H1 (cell line): ENCODE data around the gene PAGE4. TPM values are rescaled to one million over a fixed set of nuclear protein-coding genes. Genes with fewer than 3 reads are reported as not detected.

Experiments
- CTCF ChIA-PET: fragments of 300-600 bp; sonication (Branson Sonifier 250); formaldehyde crosslinking; loops from one replicate; lab custom pipeline; 2021; ENCODE audit not compliant: partially characterized antibody; lab: Charles Lee
- POLR2A ChIA-PET: fragments of 300-600 bp; sonication (Branson Sonifier 250); formaldehyde crosslinking; loops from one replicate; lab custom pipeline; 2021; ENCODE audit warnings: inconsistent platforms; ENCODE audit not compliant: partially characterized antibody; lab: Charles Lee
- DNase-seq, 2 experiments: peaks; one replicate each; pipeline versions ENCODE4 v3.0.0 to v3.0.0-alpha.2; 2010 to 2022; ENCODE audit warnings: low spot score in 2 of 2, low read depth in 1 of 2, mixed read lengths in 1 of 2
- FAIRE-seq: peaks from 2 replicates; lab custom pipeline; 2011; peaks lifted over from hg19 to GRCh38; lab: Jason Lieb, UNC
- H2AFZ ChIP-seq: 2 replicates; pipeline ENCODE4 v1.8.1; 2012; ENCODE audit warnings: low read length, inconsistent platforms
- H2AK5ac ChIP-seq: 2 replicates; pipeline ENCODE4 v1.6.1; 2013; ENCODE audit warnings: low read depth, low read length
- H2BK120ac ChIP-seq: replicated peaks from 2 replicates; pipeline ENCODE3; 2013; ENCODE audit warnings: low read depth, low read length, inconsistent platforms
- H2BK12ac ChIP-seq: 2 replicates; pipeline ENCODE4 v1.6.1; 2013; ENCODE audit warnings: low read depth, low read length
- H2BK15ac ChIP-seq: 2 replicates; pipeline ENCODE4 v1.6.1; 2013; ENCODE audit warnings: low read length
- H2BK20ac ChIP-seq: 2 replicates; pipeline ENCODE4 v1.6.1; 2013; ENCODE audit warnings: low read length
- H2BK5ac ChIP-seq: 2 replicates; pipeline ENCODE4 v1.6.1; 2013; ENCODE audit warnings: low read depth, low read length
- H3K14ac ChIP-seq: 2 replicates; pipeline ENCODE4 v1.6.1; 2013; ENCODE audit warnings: inconsistent platforms; ENCODE audit not compliant: insufficient read length
- H3K18ac ChIP-seq: 2 replicates; pipeline ENCODE4 v1.6.1; 2013; ENCODE audit warnings: low read length; ENCODE audit errors: extremely low read depth
- H3K23ac ChIP-seq: 2 replicates; pipeline ENCODE4 v1.6.1; 2013; ENCODE audit warnings: inconsistent platforms; ENCODE audit not compliant: insufficient read length
- H3K23me2 ChIP-seq: 2 replicates; pipeline ENCODE4 v1.6.1; 2013; ENCODE audit warnings: low read depth, low read length
- H3K27ac ChIP-seq: 2 replicates; pipeline ENCODE4 v1.6.1; 2011; ENCODE audit warnings: low read depth, low read length, inconsistent platforms
- H3K27me3 ChIP-seq, 4 experiments: replicated peaks in 1 of 4; 1 replicate in 1 of 4; 2 replicates in 3 of 4; pipeline versions ENCODE4 v1.6.1 to v1.8.1; 2011 to 2013; ENCODE audit warnings: low read length in 3 of 4, mild to moderate bottlenecking in 3 of 4, inconsistent platforms in 2 of 4, mixed read lengths in 2 of 4, moderate library complexity in 1 of 4; ENCODE audit not compliant: control insufficient read depth in 3 of 4, insufficient read depth in 3 of 4; ENCODE audit errors: extremely low read depth in 1 of 4
- H3K36me3 ChIP-seq, 4 experiments: 2 replicates each; pipeline versions ENCODE4 v1.6.1 to v1.8.1; 2011 to 2013; ENCODE audit warnings: mild to moderate bottlenecking in 4 of 4, low read length in 3 of 4, moderate library complexity in 2 of 4, control low read depth in 1 of 4, inconsistent platforms in 1 of 4; ENCODE audit not compliant: insufficient read depth in 4 of 4, control insufficient read depth in 2 of 4
- H3K4ac ChIP-seq: replicated peaks from 2 replicates; pipeline ENCODE3; 2013; ENCODE audit warnings: low read length, low read depth, mixed read lengths, inconsistent platforms; ENCODE audit not compliant: insufficient read length
- H3K4me1 ChIP-seq, 4 experiments: replicated peaks in 1 of 4; 1 replicate in 1 of 4; 2 replicates in 3 of 4; pipeline versions ENCODE4 v1.6.1 to v1.8.1; 2011 to 2013; ENCODE audit warnings: low read length in 3 of 4, inconsistent platforms in 2 of 4, mixed read lengths in 1 of 4; ENCODE audit not compliant: insufficient read depth in 4 of 4, control insufficient read depth in 3 of 4
- H3K4me2 ChIP-seq, 2 experiments: 2 replicates each; pipeline versions ENCODE4 v1.6.1 to v1.8.1; 2011 to 2013; ENCODE audit warnings: low read depth in 2 of 2, low read length in 2 of 2, control low read depth in 1 of 2, inconsistent platforms in 1 of 2, mild to moderate bottlenecking in 1 of 2; ENCODE audit not compliant: insufficient read depth in 1 of 2
- H3K4me3 ChIP-seq, 4 experiments: fragments of 200-600, 300-600 bp in 1 of 4; sonication (generic), shearing (Covaris generic), sonication (Bioruptor Twin) in 1 of 4; 2 replicates each; pipeline versions ENCODE4 v1.5.1 to v1.8.1; 2011 to 2016; ENCODE audit warnings: low read length in 4 of 4, low read depth in 3 of 4, control low read depth in 2 of 4, inconsistent platforms in 2 of 4, mild to moderate bottlenecking in 2 of 4, mixed read lengths in 1 of 4, moderate library complexity in 1 of 4; ENCODE audit not compliant: insufficient read depth in 2 of 4; ENCODE audit errors: extremely low read depth in 1 of 4
- H3K56ac ChIP-seq: replicated peaks from 2 replicates; pipeline ENCODE3; 2013; ENCODE audit warnings: low read depth, mild to moderate bottlenecking, mixed read lengths, low read length, inconsistent platforms; ENCODE audit not compliant: insufficient read length
- H3K79me1 ChIP-seq: 2 replicates; pipeline ENCODE4 v1.6.1; 2013; ENCODE audit warnings: low read depth, low read length, control low read depth
- H3K79me2 ChIP-seq, 2 experiments: 2 replicates each; pipeline versions ENCODE4 v1.6.1 to v1.8.1; 2012 to 2013; ENCODE audit warnings: low read length in 2 of 2, mild to moderate bottlenecking in 2 of 2, inconsistent platforms in 1 of 2; ENCODE audit not compliant: insufficient read depth in 2 of 2, control insufficient read depth in 1 of 2
- H3K9ac ChIP-seq, 4 experiments: replicated peaks in 1 of 4; 1 replicate in 1 of 4; 2 replicates in 3 of 4; pipeline versions ENCODE4 v1.6.1 to v1.8.1; 2011 to 2013; ENCODE audit warnings: low read depth in 3 of 4, low read length in 3 of 4, control low read depth in 2 of 4, mild to moderate bottlenecking in 2 of 4, moderate library complexity in 2 of 4, inconsistent platforms in 1 of 4; ENCODE audit errors: extremely low read depth in 1 of 4
- H3K9me3 ChIP-seq, 2 experiments: 2 replicates each; pipeline versions ENCODE4 v1.6.1 to v1.8.1; 2012 to 2013; ENCODE audit warnings: mild to moderate bottlenecking in 2 of 2, moderate library complexity in 2 of 2, control low read depth in 1 of 2, inconsistent platforms in 1 of 2, low read depth in 1 of 2, low read length in 1 of 2, mixed read lengths in 1 of 2; ENCODE audit not compliant: insufficient read depth in 2 of 2
- H4K20me1 ChIP-seq, 2 experiments: replicated peaks in 1 of 2; 2 replicates each; pipeline versions ENCODE3 to v1.8.1; 2011 to 2013; ENCODE audit warnings: inconsistent platforms in 2 of 2, low read length in 2 of 2, mild to moderate bottlenecking in 1 of 2; ENCODE audit not compliant: insufficient read depth in 2 of 2, control insufficient read depth in 1 of 2
- H4K5ac ChIP-seq: 2 replicates; pipeline ENCODE4 v1.6.1; 2013; ENCODE audit warnings: low read length, low read depth, mixed read lengths, inconsistent platforms; ENCODE audit not compliant: insufficient read length
- H4K8ac ChIP-seq: 2 replicates; pipeline ENCODE4 v1.8.0; 2013; ENCODE audit warnings: mild to moderate bottlenecking, moderate library complexity, low read length, inconsistent platforms; ENCODE audit not compliant: insufficient read depth; ENCODE audit errors: extremely low read depth
- H4K91ac ChIP-seq: replicated peaks from 2 replicates; pipeline ENCODE3; 2013; ENCODE audit warnings: low read length, mixed read lengths, inconsistent platforms; ENCODE audit not compliant: insufficient read length
- BACH1 ChIP-seq: IDR thresholded peaks from 2 replicates; pipeline ENCODE4 v1.6.1; 2012; ENCODE audit warnings: low read length, improper control_type of control experiment
- BCL11A ChIP-seq, 2 experiments: IDR thresholded peaks; one replicate each; pipeline ENCODE4 v1.6.1; 2011; ENCODE audit warnings: low read depth in 2 of 2, low read length in 2 of 2, mild to moderate bottlenecking in 2 of 2
- BRCA1 ChIP-seq: IDR thresholded peaks from 2 replicates; pipeline ENCODE4 v1.6.1; 2012; ENCODE audit warnings: low read depth, low read length, improper control_type of control experiment
- HDAC2 ChIP-seq, 2 experiments: fragments of 300-600 bp in 1 of 2; sonication (generic) in 1 of 2; IDR thresholded peaks; 2 replicates each; pipeline ENCODE4 v1.6.1; 2011 to 2012; ENCODE audit warnings: low read depth in 2 of 2, low read length in 2 of 2, mild to moderate bottlenecking in 2 of 2, moderate library complexity in 2 of 2, borderline replicate concordance in 1 of 2, inconsistent platforms in 1 of 2
- HDAC6 ChIP-seq: IDR thresholded peaks from one replicate; pipeline ENCODE4 v1.7.1; 2012; ENCODE audit warnings: low read depth, mild to moderate bottlenecking, inconsistent platforms, low read length, moderate library complexity
- KDM5A ChIP-seq: fragments of 200-600 bp; IDR thresholded peaks from 2 replicates; pipeline ENCODE4 v1.7.1; 2012; ENCODE audit warnings: mild to moderate bottlenecking, low read length, inconsistent platforms, mixed read lengths
- NRF1 ChIP-seq: IDR thresholded peaks from 2 replicates; pipeline ENCODE4 v1.6.1; 2011; ENCODE audit warnings: mild to moderate bottlenecking, low read depth, low read length, improper control_type of control experiment
- PHF8 ChIP-seq: fragments of 200-600 bp; sonication (generic); conservative IDR thresholded peaks from 2 replicates; pipeline ENCODE4 v1.7.1; 2012; ENCODE audit warnings: low read depth, mild to moderate bottlenecking, inconsistent platforms, low read length, moderate library complexity
- RBBP5 ChIP-seq: IDR thresholded peaks from 2 replicates; pipeline ENCODE4 v1.7.1; 2012; ENCODE audit warnings: low read depth, mild to moderate bottlenecking, inconsistent platforms, low read length, moderate library complexity, borderline replicate concordance
- RNF2 ChIP-seq: fragments of 200-900, 300-1000 bp; sonication (generic); IDR thresholded peaks from 2 replicates; pipeline ENCODE4 v1.7.1; 2016; ENCODE audit warnings: borderline replicate concordance, low read depth, mild to moderate bottlenecking, antibody characterized with exemption, low read length; ENCODE audit not compliant: poor library complexity, severe bottlenecking; ENCODE audit errors: missing control alignments
- SIN3A ChIP-seq, 2 experiments: IDR thresholded peaks in 1 of 2; conservative IDR thresholded peaks in 1 of 2; 2 replicates each; pipeline ENCODE4 v1.6.1; 2011 to 2012; ENCODE audit warnings: low read length in 2 of 2, improper control_type of control experiment in 1 of 2, low read depth in 1 of 2, mild to moderate bottlenecking in 1 of 2
- SIRT6 ChIP-seq: IDR thresholded peaks from one replicate; pipeline ENCODE4 v1.7.1; 2012; ENCODE audit warnings: low read length, inconsistent platforms
- SP2 ChIP-seq: IDR thresholded peaks from 2 replicates; pipeline ENCODE4 v1.6.1; 2012; ENCODE audit warnings: mild to moderate bottlenecking, low read length, inconsistent platforms
- WGBS, 2 experiments: shearing (Covaris generic) in 1 of 2; methylation state at CpG; one replicate each; pipeline versions ENCODE4 v1.1.6 to v1.1.7; 2013 to 2015; ENCODE audit warnings: low lambda C conversion rate in 2 of 2, mixed read lengths in 2 of 2, inconsistent platforms in 1 of 2, low coverage in 1 of 2, missing lambda C conversion rate in 1 of 2; ENCODE audit not compliant: insufficient replicate concordance in 2 of 2, insufficient coverage in 1 of 2, insufficient read length in 1 of 2; ENCODE audit errors: extremely low coverage in 1 of 2, missing lambda C conversion rate in 1 of 2; 5-methylcytosine and 5-hydroxymethylcytosine counted together
- polyA plus RNA-seq, 7 experiments: library from polyadenylated mRNA; depleted of rRNA in 3 of 7; stranded (reverse) in 5 of 7; unstranded in 2 of 7; fragments of >200 nt in 5 of 7; fragments of 200-250 nt in 2 of 7; gene quantifications; 1 replicate in 5 of 7; 2 replicates in 1 of 7; 4 replicates in 1 of 7; pipeline versions ENCODE4 v1.2.1 to v1.2.3, GENCODE V29; 2011 to 2013; ENCODE audit warnings: missing spikeins in 2 of 7, mixed read lengths in 2 of 7
- total RNA-seq: library from RNA; stranded (reverse); fragmentation: NEBNext Ultra II Directional; extraction: Animal tissue kit (Norgen Biotek cat#: 25700); gene quantifications from 2 replicates; pipeline ENCODE4 v1.2.1, GENCODE V29; 2021
- TF ChIP-seq, protein P1 (sequence below): IDR thresholded peaks from 2 replicates; pipeline ENCODE4 v1.6.1; 2012; ENCODE audit warnings: inconsistent platforms

PAGE4 gene
- total and polyA plus RNA-seq, 2 of the 8 experiments (the other 6 are each of a cell fraction or from before 2014, with no cell fraction given) = 0.53 TPM; not detected in 1

DNA sequence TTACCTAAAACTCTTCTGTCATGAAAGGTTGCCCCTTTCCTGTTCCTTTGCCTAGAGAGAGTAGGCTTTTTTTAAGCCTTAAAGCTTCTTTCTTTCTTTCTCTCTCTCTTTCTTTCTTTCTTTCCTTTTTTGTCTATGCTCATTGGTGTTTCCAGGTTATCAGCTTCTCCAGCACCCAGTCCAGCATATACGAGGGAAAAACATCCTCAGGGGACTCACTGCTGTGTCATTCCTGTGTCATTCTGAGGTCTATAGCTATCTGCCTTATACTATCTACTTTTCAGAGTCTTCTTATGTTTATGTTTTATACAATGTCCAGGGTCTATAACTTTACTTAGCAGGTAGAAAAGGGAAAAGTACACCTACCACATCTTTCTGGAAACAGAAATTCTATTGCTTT lies 39.6 kb downstream of the PAGE4 start:
- no peaks in the 10 kb centered on the region for H3K27me3 ChIP-seq
- no peaks in the 10 kb centered on the region for H3K23me2 ChIP-seq
- no peak overlapping the region for H4K91ac ChIP-seq
- no peak for DNase-seq
- H2BK120ac ChIP-seq = no peak overlapping the region
- 100% methylated on average over 1 of the region's 1 CpG; no CpG with 5 or more reads in 1 of the 2 experiments for WGBS, 2 experiments
- no peak overlapping the region for H3K4ac ChIP-seq
- ChIA-PET CTCF (interaction anchor here (3.0 kb wide), 1 partner anchor 10 kb away, joined by 11 read pairs; the partner anchor contains the start of gene USP27X), POLR2A (no interaction called here)
- no peak overlapping the region for H2BK12ac ChIP-seq
- no peak for FAIRE-seq
- no peak overlapping the region for H4K8ac ChIP-seq
- H3K4me2 ChIP-seq = no peak overlapping the region
- no peak overlapping the region for H3K56ac ChIP-seq
- no peaks in the 10 kb centered on the region for H4K20me1 ChIP-seq
- H3K4me1 ChIP-seq = no peaks in the 10 kb centered on the region
- no peaks in the 10 kb centered on the region for H3K36me3 ChIP-seq
- no peaks in the 10 kb centered on the region for H3K9me3 ChIP-seq
- H2BK15ac ChIP-seq = no peak overlapping the region
- H3K79me1 ChIP-seq = no peaks in the 10 kb centered on the region
- no peak overlapping the region for H3K9ac ChIP-seq
- no peak overlapping the region for H2BK5ac ChIP-seq
- H3K18ac ChIP-seq = no peak overlapping the region
- no peak overlapping the region for H2AFZ ChIP-seq
- no peak overlapping the region for H2BK20ac ChIP-seq
- no peak overlapping the region for H4K5ac ChIP-seq
- no peak overlapping the region for H3K14ac ChIP-seq
- no peak overlapping the region for H2AK5ac ChIP-seq
- H3K79me2 ChIP-seq = no peaks in the 10 kb centered on the region
- H3K4me3 ChIP-seq = no peak overlapping the region
- H3K27ac ChIP-seq = no peak overlapping the region
- H3K23ac ChIP-seq = no peak overlapping the region
- TF ChIP-seq RNF2 (no peak), RBBP5 (no peak), HDAC6 (no peak), BRCA1 (no peak), NRF1 (no peak), KDM5A (no peak), SIN3A (conservative IDR thresholded peaks at IDR 0.05 in 1 of 2, IDR thresholded peaks at IDR 0.05 in 1 of 2; ENCODE audit: low read depth in 1 of 2, low read length in 2 of 2) (no peak), HDAC2 (IDR thresholded peaks at IDR 0.05; ENCODE audit: borderline replicate concordance in 1 of 2, low read depth in 2 of 2, low read length in 2 of 2) (no peak), SP2 (no peak), BCL11A (IDR thresholded peaks at IDR 0.05; ENCODE audit: low read depth in 2 of 2, low read length in 2 of 2) (no peak), PHF8 (no peak), BACH1 (no peak), SIRT6 (no peak)
- TF ChIP-seq, protein P1, sequence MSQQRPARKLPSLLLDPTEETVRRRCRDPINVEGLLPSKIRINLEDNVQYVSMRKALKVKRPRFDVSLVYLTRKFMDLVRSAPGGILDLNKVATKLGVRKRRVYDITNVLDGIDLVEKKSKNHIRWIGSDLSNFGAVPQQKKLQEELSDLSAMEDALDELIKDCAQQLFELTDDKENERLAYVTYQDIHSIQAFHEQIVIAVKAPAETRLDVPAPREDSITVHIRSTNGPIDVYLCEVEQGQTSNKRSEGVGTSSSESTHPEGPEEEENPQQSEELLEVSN = no peak
